DMS 273 (cell line): ENCODE data around the gene ZNRF4.

ENCODE experiments used
- DNase-seq: peaks from one replicate; lab custom pipeline; 2025; ENCODE audit not compliant: unreplicated experiment; lab: John Stamatoyannopoulos, UW

ZNRF4 gene

GRCh38 chr19:5440299-5440698 is 14.9 kb upstream of the ZNRF4 start:
- no peak for DNase-seq

GRCh38 chr19:5443723-5444122 is 11.5 kb upstream of the ZNRF4 start:
- DNase-seq, result no peak

GRCh38 chr19:5444431-5444830 is 10.8 kb upstream of the ZNRF4 start:
- DNase-seq, result no peak

- DNase-seq, result no peak
Observed at GRCh38 chr19:5445071-5445470, 10.1 kb upstream of the ZNRF4 start.

- DNase-seq, result peak; percentile 77
Observed at GRCh38 chr19:5445561-5446055, 9.6 kb upstream of the ZNRF4 start.

- DNase-seq, result peak; percentile 78
Observed at GRCh38 chr19:5447700-5448311, 7.4 kb upstream of the ZNRF4 start.

- no peak for DNase-seq
Observed at GRCh38 chr19:5448374-5448773, 6.8 kb upstream of the ZNRF4 start.

- peak; percentile 46 for DNase-seq
Observed at GRCh38 chr19:5450482-5451126, 4.6 kb upstream of the ZNRF4 start.

- DNase-seq, result peak; percentile 54
Observed at GRCh38 chr19:5451494-5451893, 3.7 kb upstream of the ZNRF4 start.

- DNase-seq, result peak; percentile 87
Observed at GRCh38 chr19:5452594-5453565, 2.3 kb upstream of the ZNRF4 start.

GRCh38 chr19:5454743-5455142 is 474 bp upstream of the ZNRF4 start:
- DNase-seq, result no peak

- no peak for DNase-seq
Observed at GRCh38 chr19:5456130-5456840, 1.1 kb downstream of the ZNRF4 start.

GRCh38 chr19:5456841-5457200 is 1.6 kb downstream of the ZNRF4 start:
- DNase-seq, result no peak

- DNase-seq, result no peak
Observed at GRCh38 chr19:5457709-5458108, 2.5 kb downstream of the ZNRF4 start.

- DNase-seq, result no peak
Observed at GRCh38 chr19:5458420-5458819, 3.2 kb downstream of the ZNRF4 start.

- DNase-seq, result no peak
Observed at GRCh38 chr19:5459360-5459759, 4.1 kb downstream of the ZNRF4 start.

- DNase-seq, result no peak
Observed at GRCh38 chr19:5460748-5461147, 5.5 kb downstream of the ZNRF4 start.

GRCh38 chr19:5463959-5464358 is 8.7 kb downstream of the ZNRF4 start:
- DNase-seq, result no peak

GRCh38 chr19:5466072-5466471 is 10.9 kb downstream of the ZNRF4 start:
- DNase-seq, result no peak

- DNase-seq, result peak; percentile 93
Observed at GRCh38 chr19:5466814-5467291, 11.6 kb downstream of the ZNRF4 start.

GRCh38 chr19:5470264-5470671 is 15.1 kb downstream of the ZNRF4 start:
- DNase-seq, result no peak
